Measurements from ENCODE around the gene CD300A.

GRCh38 chr17:74473294-74473693 lies 6.9 kb downstream of the CD300A start:
- TF ChIP-seq CTCF (conservative IDR thresholded peaks at IDR 0.05; ENCODE audit: low read depth, low read length) (no peak), EZH2phosphoT487 (IDR thresholded peaks at IDR 0.05; ENCODE audit: borderline replicate concordance, low read length) (no peak), EZH2 (IDR thresholded peaks at IDR 0.05; ENCODE audit: low read length, unreplicated experiment) (no peak)
